GM12892 (cell line): Measurements from ENCODE around the gene SYNE2.

ENCODE experiments used
- POLR2A ChIP-seq: IDR thresholded peaks from 2 replicates; pipeline ENCODE4 v1.6.1; 2011; ENCODE audit warnings: low read depth, low read length, control low read depth
- POLR2AphosphoS5 ChIP-seq: IDR thresholded peaks from 2 replicates; pipeline ENCODE4 v1.6.1; 2011; ENCODE audit warnings: low read depth, low read length, control low read depth
- TAF1 ChIP-seq: IDR thresholded peaks from 2 replicates; pipeline ENCODE4 v1.6.1; 2011; ENCODE audit warnings: low read depth, mild to moderate bottlenecking, control low read depth, low read length, borderline replicate concordance

DNA sequence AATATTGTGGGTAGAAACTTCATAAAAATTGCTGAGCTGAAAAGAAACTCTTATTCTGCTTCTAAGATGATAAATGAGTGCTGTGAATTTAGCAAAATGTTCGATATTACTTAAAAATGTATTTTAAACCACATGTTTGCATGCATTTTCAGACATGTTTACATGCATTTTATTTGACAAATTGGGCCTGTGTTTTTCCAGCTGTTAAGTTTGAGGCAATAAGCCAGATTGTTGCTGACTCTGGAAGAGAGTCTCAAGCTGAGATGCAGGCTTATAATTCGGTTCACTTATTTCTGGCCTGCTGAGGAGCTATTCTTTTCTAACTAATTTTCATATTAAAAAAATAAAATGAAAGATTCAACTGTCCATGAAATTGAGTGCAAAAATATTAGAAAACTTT lies 110.1 kb downstream of the SYNE2 start:
- TF ChIP-seq POLR2AphosphoS5 (no peak), POLR2A (no peak), TAF1 (no peak)
